HL-60 (cell line): ENCODE results near the gene DPAGT1.

Experiments used
- DNase-seq, 2 experiments: peaks; one replicate each; pipeline ENCODE4 v3.0.0-alpha.2; 2010 to 2020; ENCODE audit warnings: low read depth in 1 of 2, low spot score in 1 of 2
- H3K27ac ChIP-seq: fragments of 250-450 bp; sonication (Bioruptor Pico); replicated peaks from 2 replicates; pipeline ENCODE4 v1.5.1; 2020; ENCODE audit warnings: mild to moderate bottlenecking, moderate library complexity
- H3K27me3 ChIP-seq: fragments of 250-450 bp; sonication (Bioruptor Pico); 2 replicates; pipeline ENCODE4 v1.5.1; 2021; ENCODE audit warnings: mild to moderate bottlenecking, moderate library complexity; ENCODE audit not compliant: insufficient read depth, poor library complexity, severe bottlenecking
- H3K4me3 ChIP-seq: replicated peaks from 2 replicates; pipeline ENCODE4 v1.5.1; 2011; ENCODE audit warnings: mild to moderate bottlenecking, control low read depth, low read length; ENCODE audit not compliant: insufficient read depth
- CTCF ChIP-seq: IDR thresholded peaks from one replicate; pipeline ENCODE4 v1.5.1; 2011; ENCODE audit warnings: low read length, control low read depth, inconsistent platforms; ENCODE audit not compliant: insufficient read depth
- GABPA ChIP-seq: IDR thresholded peaks from 2 replicates; pipeline ENCODE4 v1.6.1; 2012; ENCODE audit warnings: low read depth
- POLR2AphosphoS5 ChIP-seq: IDR thresholded peaks from 2 replicates; pipeline ENCODE4 v1.6.1; 2012; ENCODE audit warnings: low read depth
- REST ChIP-seq: IDR thresholded peaks from 2 replicates; pipeline ENCODE4 v1.6.1; 2012; ENCODE audit warnings: low read depth; ENCODE audit not compliant: insufficient replicate concordance
- SPI1 ChIP-seq: IDR thresholded peaks from 2 replicates; pipeline ENCODE4 v1.6.1; 2012; ENCODE audit warnings: low read depth, mild to moderate bottlenecking, borderline replicate concordance

Gene DPAGT1

GRCh38 chr11:119078675-119079420 is 22.8 kb downstream of the DPAGT1 start:
- no peak for DNase-seq
- Histone ChIP-seq H3K4me3 (no peak overlapping the region), H3K27me3 (no peaks in the 10 kb centered on the region), H3K27ac (no peak overlapping the region)
- TF ChIP-seq CTCF: no peak
- TF ChIP-seq SPI1: no peak
- no peak for TF ChIP-seq REST
- TF ChIP-seq GABPA: no peak
- no peak for TF ChIP-seq POLR2AphosphoS5

GRCh38 chr11:119077839-119078238 is 23.8 kb downstream of the DPAGT1 start:
- DNase-seq: no peak
- Histone ChIP-seq H3K27me3 (no peaks in the 10 kb centered on the region), H3K4me3 (no peak overlapping the region), H3K27ac (no peak overlapping the region)
- TF ChIP-seq CTCF: no peak
- no peak for TF ChIP-seq REST
- no peak for TF ChIP-seq GABPA
- no peak for TF ChIP-seq SPI1
- TF ChIP-seq POLR2AphosphoS5: no peak

GRCh38 chr11:119067371-119068222 is 34.1 kb downstream of the DPAGT1 start, which contains the start of gene VPS11:
VPS11 (plus strand) TSS chr11:119067818; CDS start chr11:119067824, 6 bp downstream.
- TF ChIP-seq POLR2AphosphoS5: peak; percentile 67; the same call in 1 of the 2 replicates
- TF ChIP-seq REST: peak; percentile 61
- peak; percentile 51 for TF ChIP-seq GABPA
- peak; percentile 41; the same call in 1 of the 2 replicates for TF ChIP-seq SPI1
- TF ChIP-seq CTCF: no peak
- H3K27me3 ChIP-seq: no peaks in the 10 kb centered on the region
- peak within 1 kb of the TSS; percentile 86 for H3K27ac ChIP-seq
- peak; percentile 96 to 98 for DNase-seq
- peak within 1 kb of the TSS; percentile 80 for H3K4me3 ChIP-seq
